Activated naive CD4-positive, alpha-beta T cell treated with anti-CD3 and anti-CD28 coated beads, Interleukin-2, amount 50 U/mL, for 72 hours (primary cell): ENCODE data around the gene PFDN2. TPM values are rescaled to one million over a fixed set of nuclear protein-coding genes. Genes with fewer than 3 reads are reported as not detected.
A peak's percentile ranks its signal among the peaks of the same experiment; 100 is the strongest.

Experiments
- ATAC-seq, 2 donors: fragments of 150-1000 bp; cut with Tn5 transposase; 2 replicates each; pipeline ENCODE4 v1.10.0; 2021; ENCODE audit warnings: mild to moderate bottlenecking in 2 of 2, moderate library complexity in 2 of 2
- DNase-seq, 2 donors: peaks; one replicate each; pipeline ENCODE4 v3.0.0; 2021 to 2022; ENCODE audit warnings: low spot score in 2 of 2
- H3K27ac Mint-ChIP-seq, 2 donors: one replicate each; pipeline ENCODE4 v1.8.0; 2022; ENCODE audit warnings: mild to moderate bottlenecking in 2 of 2, mixed read lengths in 2 of 2
- H3K36me3 Mint-ChIP-seq, 2 donors: one replicate each; pipeline ENCODE4 v1.8.0; 2022; ENCODE audit warnings: mixed read lengths in 2 of 2
- H3K9me3 Mint-ChIP-seq, 2 donors: one replicate each; pipeline ENCODE4 v1.8.0; 2022; ENCODE audit warnings: mixed read lengths in 2 of 2
- total RNA-seq, 2 donors: library from RNA; stranded (reverse); gene quantifications; one replicate each; pipeline ENCODE4 v1.2.3, GENCODE V29; 2022

PFDN2 gene
- total RNA-seq, 2 donors from 2014 or later, result 95.3 to 156 TPM

GRCh38 chr1:161059293-161059692 is 58.5 kb downstream of the PFDN2 start:
- peak overlapping the region in 1 of 2 donors; percentile 81 for H3K27ac Mint-ChIP-seq
- H3K36me3 Mint-ChIP-seq, result peaks cover 6 to 36% of the 10 kb centered on the region in 2 donors
- H3K9me3 Mint-ChIP-seq, result no peaks in the 10 kb centered on the region
- DNase-seq (no peak), ATAC-seq (no peak)

GRCh38 chr1:161054805-161055204 is 63.0 kb downstream of the PFDN2 start:
- DNase-seq, result no peak
- peaks cover 0 to 45% of the 10 kb centered on the region in 2 donors for H3K36me3 Mint-ChIP-seq
- no peak for ATAC-seq
- no peaks in the 10 kb centered on the region for H3K9me3 Mint-ChIP-seq
- H3K27ac Mint-ChIP-seq, result no peak overlapping the region

DNA sequence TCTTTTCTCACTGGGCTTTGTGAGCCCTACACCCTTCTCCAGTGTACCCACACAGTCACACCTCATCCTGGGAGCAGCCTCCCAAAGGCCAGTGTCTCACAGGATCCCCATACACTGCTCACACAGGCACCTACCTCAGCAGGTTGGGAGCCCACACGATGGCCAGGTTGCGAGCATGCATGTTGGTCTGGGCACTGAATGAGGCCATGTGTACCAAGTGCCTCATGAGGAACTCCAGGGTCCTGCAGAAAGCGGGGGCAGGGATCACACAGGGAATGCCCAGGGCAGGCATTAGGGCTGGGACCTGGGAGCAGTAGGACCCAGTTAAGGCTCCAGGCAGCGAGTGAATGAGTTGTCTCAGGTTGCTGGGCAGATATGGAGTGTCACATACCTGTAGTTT is 63.6 kb downstream of the PFDN2 start:
- ATAC-seq (no peak), DNase-seq (no peak)
- Mint-ChIP-seq H3K9me3 (no peaks in the 10 kb centered on the region), H3K27ac (no peak overlapping the region), H3K36me3 (peaks cover 0 to 45% of the 10 kb centered on the region in 2 donors)

- Mint-ChIP-seq H3K36me3 (peaks cover 0 to 51% of the 10 kb centered on the region in 2 donors), H3K9me3 (no peaks in the 10 kb centered on the region), H3K27ac (peak overlapping the region; percentile 22 to 62)
- ATAC-seq (peak in 1 of 2 donors; percentile 33), DNase-seq (no peak)
Observed at GRCh38 chr1:161052899-161053298, 64.9 kb downstream of the PFDN2 start.

DNA sequence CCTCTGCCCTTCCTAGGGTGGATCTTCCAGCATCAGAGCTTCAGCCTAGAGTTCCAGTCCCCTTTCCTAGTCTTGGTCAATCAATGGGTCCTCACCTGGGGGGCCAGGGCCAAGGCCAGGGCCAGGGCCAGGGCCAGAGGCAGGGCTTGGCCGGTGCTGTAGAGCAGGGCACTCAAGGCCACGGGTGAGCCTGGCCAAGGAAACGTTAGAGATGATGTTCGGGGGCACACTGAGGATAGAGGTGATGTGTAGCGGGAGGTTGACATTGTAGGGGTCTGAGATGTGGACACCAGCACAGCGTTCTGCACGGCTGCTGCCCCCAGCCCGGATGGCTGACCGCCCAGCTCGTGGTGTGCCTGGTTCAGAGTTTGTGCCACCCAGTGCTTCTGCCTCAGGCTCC is 66.6 kb downstream of the PFDN2 start:
- no peak for ATAC-seq
- peaks cover 6 to 53% of the 10 kb centered on the region in 2 donors for H3K36me3 Mint-ChIP-seq
- H3K9me3 Mint-ChIP-seq, result no peaks in the 10 kb centered on the region
- peak overlapping the region in 1 of 2 donors; percentile 73 for H3K27ac Mint-ChIP-seq
- no peak for DNase-seq

Other genes starting within 250 kb of the PFDN2 start
- gene ITLN1, start 232.9 kb downstream of the PFDN2 start, total RNA-seq, result not detected
- gene ITLN2, start 163.2 kb downstream of the PFDN2 start, total RNA-seq, result not detected
- gene F11R, start 96.9 kb downstream of the PFDN2 start, total RNA-seq, result 10 to 100 TPM; 26.0 to 63.6 TPM
- 10 to 100 TPM; 59.3 to 66.8 TPM for gene TSTD1, start 79.1 kb downstream of the PFDN2 start, total RNA-seq
- 10 to 100 TPM; 50.8 to 90.6 TPM for gene USF1, start 72.1 kb downstream of the PFDN2 start, total RNA-seq
- 100 to 1,000 TPM; 116 to 180 TPM for gene ARHGAP30, start 48.1 kb downstream of the PFDN2 start, total RNA-seq
- gene NECTIN4, start 28.5 kb downstream of the PFDN2 start, total RNA-seq, result under 1 TPM in 1 of 2 donors, not detected in 1; 0.16 TPM
- gene KLHDC9, start 19.7 kb downstream of the PFDN2 start, total RNA-seq, result 1 to 10 TPM in 1 of 2 donors, not detected in 1; 2.2 TPM
- gene NIT1, start 68 bp upstream of the PFDN2 start, total RNA-seq, result 10 to 100 TPM; 59.0 to 82.9 TPM
- 10 to 100 TPM; 40.1 to 41.8 TPM for gene DEDD, start 14.6 kb upstream of the PFDN2 start, total RNA-seq
- 100 to 1,000 TPM in 1 of 2 donors, 10 to 100 TPM in 1; 95.8 to 239 TPM for gene UFC1, start 35.9 kb upstream of the PFDN2 start, total RNA-seq
- 10 to 100 TPM; 30.3 to 60.3 TPM for gene USP21, start 41.5 kb upstream of the PFDN2 start, total RNA-seq
- gene PPOX, start 48.4 kb upstream of the PFDN2 start, total RNA-seq, result 10 to 100 TPM; 28.2 to 41.0 TPM
- gene B4GALT3, start 59.5 kb upstream of the PFDN2 start, total RNA-seq, result 10 to 100 TPM; 39.0 to 92.4 TPM
- 1 to 10 TPM; 2.7 to 4.2 TPM for gene ADAMTS4, start 81.0 kb upstream of the PFDN2 start, total RNA-seq
- gene NDUFS2, start 84.3 kb upstream of the PFDN2 start, total RNA-seq, result 100 to 1,000 TPM; 115 to 126 TPM
- 1 to 10 TPM in 1 of 2 donors, under 1 TPM in 1; 0.49 to 7.4 TPM for gene FCER1G, start 97.3 kb upstream of the PFDN2 start, total RNA-seq
- gene APOA2, start 105.6 kb upstream of the PFDN2 start, total RNA-seq, result not detected
- gene TOMM40L, start 108.0 kb upstream of the PFDN2 start, total RNA-seq, result 10 to 100 TPM; 13.3 to 17.7 TPM
- not detected for gene NR1I3, start 120.2 kb upstream of the PFDN2 start, total RNA-seq
- under 1 TPM in 1 of 2 donors, not detected in 1; 0.97 TPM for gene PCP4L1, start 140.7 kb upstream of the PFDN2 start, total RNA-seq
- gene MPZ, start 191.9 kb upstream of the PFDN2 start, total RNA-seq, result 1 to 10 TPM; 6.4 to 7.1 TPM
- 100 to 1,000 TPM; 179 to 207 TPM for gene SDHC, start 196.3 kb upstream of the PFDN2 start, total RNA-seq
- gene CFAP126, start 249.8 kb upstream of the PFDN2 start, total RNA-seq, result not detected